SK-N-SH (cell line): ENCODE data around the gene STARD3. TPM values are rescaled to one million over a fixed set of nuclear protein-coding genes. Genes with fewer than 3 reads are reported as not detected.

Source experiments
- CTCF ChIA-PET: fragments of 300-600, 350-600 bp; formaldehyde crosslinking; extraction: SDS; loops from one replicate; lab custom pipeline; 2021; lab: Yijun Ruan, JAX
- POLR2A ChIA-PET: fragments of 350-600 bp; sonication (Branson Sonifier 250); formaldehyde crosslinking; extraction: SDS; loops from one replicate; lab custom pipeline; 2020; ENCODE audit warnings: antibody characterized with exemption, inconsistent platforms; lab: Yijun Ruan, JAX
- DNase-seq: peaks from one replicate; pipeline ENCODE4 v3.0.0; 2012
- H2AFZ ChIP-seq: fragments of 200-600 bp; sonication (generic); 2 replicates; pipeline ENCODE4 v1.8.1; 2016; ENCODE audit warnings: antibody characterized with exemption, mild to moderate bottlenecking, low read depth
- H3F3A ChIP-seq: fragments of 200-600 bp; sonication (generic); replicated peaks from 2 replicates; pipeline ENCODE3; 2016; ENCODE audit warnings: antibody characterized with exemption, mild to moderate bottlenecking; ENCODE audit not compliant: insufficient read depth
- H3K27ac ChIP-seq, 2 experiments: fragments of 200-500 bp in 1 of 2; fragments of 200-600 bp in 1 of 2; sonication (Bioruptor generic) in 1 of 2; sonication (generic), shearing (Covaris generic) in 1 of 2; 2 replicates each; pipeline versions ENCODE4 v1.5.1 to v1.6.1; 2014 to 2016; ENCODE audit warnings: low read depth in 2 of 2, inconsistent platforms in 1 of 2, low read length in 1 of 2, mild to moderate bottlenecking in 1 of 2, mixed read lengths in 1 of 2
- H3K27me3 ChIP-seq: fragments of 200-600 bp; sonication (generic), shearing (Covaris generic); 2 replicates; pipeline ENCODE4 v1.6.1; 2016; ENCODE audit warnings: mixed run types; ENCODE audit not compliant: insufficient read depth
- H3K36me3 ChIP-seq, 2 experiments: fragments of 200-500 bp in 1 of 2; fragments of 200-600 bp in 1 of 2; sonication (Bioruptor generic) in 1 of 2; sonication (generic) in 1 of 2; replicated peaks in 1 of 2; 2 replicates each; pipeline versions ENCODE3 to v1.5.1; 2014 to 2016; ENCODE audit warnings: low read length in 1 of 2, mild to moderate bottlenecking in 1 of 2; ENCODE audit not compliant: insufficient read depth in 2 of 2, control insufficient read depth in 1 of 2
- H3K4me1 ChIP-seq, 2 experiments: fragments of 200-500 bp in 1 of 2; fragments of 200-600 bp in 1 of 2; sonication (Bioruptor generic) in 1 of 2; sonication (generic), shearing (Covaris generic) in 1 of 2; 2 replicates each; pipeline versions ENCODE4 v1.5.1 to v1.6.1; 2014 to 2016; ENCODE audit warnings: low read depth in 1 of 2, low read length in 1 of 2, mixed run types in 1 of 2; ENCODE audit not compliant: insufficient read depth in 2 of 2, control insufficient read depth in 1 of 2
- H3K4me2 ChIP-seq: fragments of 200-600 bp; sonication (generic), shearing (Covaris generic); 2 replicates; pipeline ENCODE4 v1.6.1; 2017; ENCODE audit warnings: mixed run types
- H3K4me3 ChIP-seq, 2 experiments: fragments of 200-500 bp in 1 of 2; fragments of 200-600 bp in 1 of 2; sonication (Bioruptor generic) in 1 of 2; sonication (generic), shearing (Covaris generic) in 1 of 2; 2 replicates each; pipeline versions ENCODE4 v1.5.1 to v1.8.1; 2014 to 2016; ENCODE audit warnings: low read depth in 2 of 2, inconsistent platforms in 1 of 2, low read length in 1 of 2, mild to moderate bottlenecking in 1 of 2, mixed read lengths in 1 of 2, moderate library complexity in 1 of 2
- H3K79me2 ChIP-seq: fragments of 200-600 bp; sonication (generic); 2 replicates; pipeline ENCODE4 v1.8.1; 2017; ENCODE audit warnings: mild to moderate bottlenecking; ENCODE audit not compliant: insufficient read depth
- H3K9ac ChIP-seq: fragments of 200-600 bp; sonication (generic); 2 replicates; pipeline ENCODE4 v1.6.1; 2017; ENCODE audit warnings: mixed run types
- H3K9me2 ChIP-seq: fragments of 200-600 bp; sonication (generic); 2 replicates; pipeline ENCODE4 v1.6.1; 2017; ENCODE audit warnings: mixed run types
- H3K9me3 ChIP-seq: fragments of 200-600 bp; sonication (generic); 2 replicates; pipeline ENCODE4 v1.6.1; 2017; ENCODE audit warnings: mixed run types, mild to moderate bottlenecking, moderate library complexity
- H4K20me1 ChIP-seq: fragments of 200-600 bp; sonication (generic); 2 replicates; pipeline ENCODE4 v1.6.1; 2017; ENCODE audit warnings: mild to moderate bottlenecking, mixed run types; ENCODE audit not compliant: insufficient read depth
- ELF1 ChIP-seq: IDR thresholded peaks from 2 replicates; pipeline ENCODE4 v1.4.0; 2012
- EP300 ChIP-seq, 2 experiments: IDR thresholded peaks; 2 replicates each; pipeline versions ENCODE4 v1.4.0 to v1.6.1; 2012; ENCODE audit warnings: borderline replicate concordance in 1 of 2, low read depth in 1 of 2, low read length in 1 of 2
- FOSL2 ChIP-seq: IDR thresholded peaks from 2 replicates; pipeline ENCODE4 v1.4.0; 2012; ENCODE audit warnings: low read depth, mild to moderate bottlenecking, moderate library complexity, borderline replicate concordance
- FOXJ3 ChIP-seq: sonication (generic); formaldehyde crosslinking; IDR thresholded peaks from 2 replicates; pipeline ENCODE4 v1.5.1; 2020; ENCODE audit warnings: mild to moderate bottlenecking, missing genetic modification reagents
- FOXM1 ChIP-seq: IDR thresholded peaks from 2 replicates; pipeline ENCODE4 v1.4.0; 2012; ENCODE audit warnings: low read depth, mild to moderate bottlenecking
- GABPA ChIP-seq: IDR thresholded peaks from 2 replicates; pipeline ENCODE4 v1.4.0; 2012; ENCODE audit warnings: low read depth, mild to moderate bottlenecking
- MEF2A ChIP-seq: IDR thresholded peaks from 2 replicates; pipeline ENCODE4 v1.4.0; 2012; ENCODE audit warnings: low read depth, borderline replicate concordance
- MXI1 ChIP-seq: IDR thresholded peaks from 2 replicates; pipeline ENCODE4 v1.6.1; 2012; ENCODE audit warnings: mild to moderate bottlenecking, low read depth, low read length, improper control_type of control experiment
- NFIC ChIP-seq: IDR thresholded peaks from 2 replicates; pipeline ENCODE4 v1.4.0; 2012; ENCODE audit warnings: borderline replicate concordance
- RAD21 ChIP-seq: IDR thresholded peaks from 2 replicates; pipeline ENCODE4 v1.6.1; 2012; ENCODE audit warnings: mild to moderate bottlenecking, low read length
- RCOR1 ChIP-seq: fragments of 150-350 bp; IDR thresholded peaks from 2 replicates; pipeline ENCODE4 v1.6.1; 2017; ENCODE audit warnings: antibody characterized with exemption, low read length
- RFX5 ChIP-seq: IDR thresholded peaks from 2 replicates; pipeline ENCODE4 v1.6.1; 2012; ENCODE audit warnings: mild to moderate bottlenecking, improper control_type of control experiment, low read length
- RXRA ChIP-seq: IDR thresholded peaks from 2 replicates; pipeline ENCODE4 v1.4.0; 2012; ENCODE audit warnings: low read depth, mild to moderate bottlenecking, borderline replicate concordance
- TAF1 ChIP-seq: IDR thresholded peaks from 2 replicates; pipeline ENCODE4 v1.6.1; 2012; ENCODE audit warnings: low read depth, mild to moderate bottlenecking, low read length, moderate library complexity, borderline replicate concordance
- TCF12 ChIP-seq: IDR thresholded peaks from 2 replicates; pipeline ENCODE4 v1.4.0; 2012
- TEAD4 ChIP-seq: IDR thresholded peaks from 2 replicates; pipeline ENCODE4 v1.4.0; 2012; ENCODE audit warnings: mild to moderate bottlenecking, borderline replicate concordance; ENCODE audit not compliant: insufficient read depth
- WGBS: methylation state at CpG from one replicate; pipeline ENCODE4 v1.1.6; 2017; ENCODE audit warnings: low lambda C conversion rate; 5-methylcytosine and 5-hydroxymethylcytosine counted together
- polyA plus RNA-seq, 3 experiments: library from polyadenylated mRNA; depleted of rRNA; stranded (reverse); fragments of >200 nt; gene quantifications; 2 replicates each; pipeline ENCODE4 v1.2.3, GENCODE V29; 2012
- TF ChIP-seq, protein P1 (sequence below): IDR thresholded peaks from 2 replicates; pipeline ENCODE4; 2012
- TF ChIP-seq, protein P2 (sequence below): IDR thresholded peaks from 2 replicates; pipeline ENCODE4 v1.6.1; 2012; ENCODE audit warnings: mild to moderate bottlenecking, low read depth, low read length, moderate library complexity
- TF ChIP-seq, protein P3 (sequence below): IDR thresholded peaks from 2 replicates; pipeline ENCODE4 v1.4.0; 2012; ENCODE audit warnings: low read depth
- TF ChIP-seq, protein P4 (sequence below): IDR thresholded peaks from 2 replicates; pipeline ENCODE4 v1.4.0; 2012; ENCODE audit warnings: low read depth, borderline replicate concordance

The STARD3 gene
- polyA plus RNA-seq, 1 of the 3 experiments (the other 2 are of a cell fraction): 76.8 TPM

DNA sequence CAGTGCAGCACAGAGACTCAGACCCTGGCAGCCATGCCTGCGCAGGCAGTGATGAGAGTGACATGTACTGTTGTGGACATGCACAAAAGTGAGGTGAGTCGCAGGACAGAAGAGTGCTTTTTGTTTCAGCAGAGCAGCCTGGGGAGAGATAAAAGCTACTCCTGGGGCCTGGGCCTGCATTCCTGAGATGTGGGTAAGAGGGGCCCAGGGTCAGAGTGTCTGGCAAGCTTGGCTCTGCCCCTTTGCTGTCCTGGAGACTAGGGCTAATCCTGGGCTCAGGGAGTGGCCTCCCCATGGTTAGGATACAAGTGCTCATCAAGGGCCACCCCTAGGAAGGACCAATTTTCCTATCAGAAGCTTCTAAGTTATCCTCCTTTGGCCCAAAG, 58.1 kb downstream of the STARD3 start:
- Histone ChIP-seq H3K4me2 (no peak overlapping the region), H3K9ac (no peak overlapping the region), H3K36me3 (no peaks in the 10 kb centered on the region), H3K9me3 (no peaks in the 10 kb centered on the region), H3K4me3 (no peak overlapping the region), H3K4me1 (no peaks in the 10 kb centered on the region), H4K20me1 (no peaks in the 10 kb centered on the region), H3K27me3 (no peaks in the 10 kb centered on the region), H3K79me2 (no peaks in the 10 kb centered on the region), H3K27ac (no peak overlapping the region), H3K9me2 (no peaks in the 10 kb centered on the region), H2AFZ (no peak overlapping the region), H3F3A (no peaks in the 10 kb centered on the region)
- CTCF ChIA-PET: interaction anchor here (1.1 to 3.3 kb wide), 3 partner anchors 35 to 73 kb away, joined by 3 to 15 read pairs (median 5); partner anchors contain the start of gene MIEN1
- 100% methylated on average over 2 of the region's 2 CpGs for WGBS
- no peak for DNase-seq
- TF ChIP-seq FOSL2: no peak
- no peak for TF ChIP-seq FOXJ3
- no peak for TF ChIP-seq EP300 (IDR thresholded peaks at IDR 0.05; ENCODE audit: borderline replicate concordance in 1 of 2, low read depth in 1 of 2, low read length in 1 of 2)
- no peak for TF ChIP-seq RXRA
- TF ChIP-seq GABPA: no peak
- no peak for TF ChIP-seq MEF2A
- TF ChIP-seq TAF1: no peak
- no peak for TF ChIP-seq TCF12
- no peak for TF ChIP-seq RCOR1
- TF ChIP-seq MXI1: no peak
- TF ChIP-seq, protein P1, sequence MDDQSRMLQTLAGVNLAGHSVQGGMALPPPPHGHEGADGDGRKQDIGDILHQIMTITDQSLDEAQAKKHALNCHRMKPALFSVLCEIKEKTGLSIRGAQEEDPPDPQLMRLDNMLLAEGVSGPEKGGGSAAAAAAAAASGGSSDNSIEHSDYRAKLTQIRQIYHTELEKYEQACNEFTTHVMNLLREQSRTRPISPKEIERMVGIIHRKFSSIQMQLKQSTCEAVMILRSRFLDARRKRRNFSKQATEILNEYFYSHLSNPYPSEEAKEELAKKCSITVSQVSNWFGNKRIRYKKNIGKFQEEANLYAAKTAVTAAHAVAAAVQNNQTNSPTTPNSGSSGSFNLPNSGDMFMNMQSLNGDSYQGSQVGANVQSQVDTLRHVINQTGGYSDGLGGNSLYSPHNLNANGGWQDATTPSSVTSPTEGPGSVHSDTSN: no peak
- TF ChIP-seq, protein P2, sequence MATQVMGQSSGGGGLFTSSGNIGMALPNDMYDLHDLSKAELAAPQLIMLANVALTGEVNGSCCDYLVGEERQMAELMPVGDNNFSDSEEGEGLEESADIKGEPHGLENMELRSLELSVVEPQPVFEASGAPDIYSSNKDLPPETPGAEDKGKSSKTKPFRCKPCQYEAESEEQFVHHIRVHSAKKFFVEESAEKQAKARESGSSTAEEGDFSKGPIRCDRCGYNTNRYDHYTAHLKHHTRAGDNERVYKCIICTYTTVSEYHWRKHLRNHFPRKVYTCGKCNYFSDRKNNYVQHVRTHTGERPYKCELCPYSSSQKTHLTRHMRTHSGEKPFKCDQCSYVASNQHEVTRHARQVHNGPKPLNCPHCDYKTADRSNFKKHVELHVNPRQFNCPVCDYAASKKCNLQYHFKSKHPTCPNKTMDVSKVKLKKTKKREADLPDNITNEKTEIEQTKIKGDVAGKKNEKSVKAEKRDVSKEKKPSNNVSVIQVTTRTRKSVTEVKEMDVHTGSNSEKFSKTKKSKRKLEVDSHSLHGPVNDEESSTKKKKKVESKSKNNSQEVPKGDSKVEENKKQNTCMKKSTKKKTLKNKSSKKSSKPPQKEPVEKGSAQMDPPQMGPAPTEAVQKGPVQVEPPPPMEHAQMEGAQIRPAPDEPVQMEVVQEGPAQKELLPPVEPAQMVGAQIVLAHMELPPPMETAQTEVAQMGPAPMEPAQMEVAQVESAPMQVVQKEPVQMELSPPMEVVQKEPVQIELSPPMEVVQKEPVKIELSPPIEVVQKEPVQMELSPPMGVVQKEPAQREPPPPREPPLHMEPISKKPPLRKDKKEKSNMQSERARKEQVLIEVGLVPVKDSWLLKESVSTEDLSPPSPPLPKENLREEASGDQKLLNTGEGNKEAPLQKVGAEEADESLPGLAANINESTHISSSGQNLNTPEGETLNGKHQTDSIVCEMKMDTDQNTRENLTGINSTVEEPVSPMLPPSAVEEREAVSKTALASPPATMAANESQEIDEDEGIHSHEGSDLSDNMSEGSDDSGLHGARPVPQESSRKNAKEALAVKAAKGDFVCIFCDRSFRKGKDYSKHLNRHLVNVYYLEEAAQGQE: no peak
- no peak for TF ChIP-seq ELF1
- no peak for TF ChIP-seq NFIC
- TF ChIP-seq RFX5: no peak
- TF ChIP-seq, protein P3, sequence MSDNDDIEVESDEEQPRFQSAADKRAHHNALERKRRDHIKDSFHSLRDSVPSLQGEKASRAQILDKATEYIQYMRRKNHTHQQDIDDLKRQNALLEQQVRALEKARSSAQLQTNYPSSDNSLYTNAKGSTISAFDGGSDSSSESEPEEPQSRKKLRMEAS: no peak
- TF ChIP-seq FOXM1: no peak
- no peak for TF ChIP-seq RAD21
- TF ChIP-seq, protein P4, sequence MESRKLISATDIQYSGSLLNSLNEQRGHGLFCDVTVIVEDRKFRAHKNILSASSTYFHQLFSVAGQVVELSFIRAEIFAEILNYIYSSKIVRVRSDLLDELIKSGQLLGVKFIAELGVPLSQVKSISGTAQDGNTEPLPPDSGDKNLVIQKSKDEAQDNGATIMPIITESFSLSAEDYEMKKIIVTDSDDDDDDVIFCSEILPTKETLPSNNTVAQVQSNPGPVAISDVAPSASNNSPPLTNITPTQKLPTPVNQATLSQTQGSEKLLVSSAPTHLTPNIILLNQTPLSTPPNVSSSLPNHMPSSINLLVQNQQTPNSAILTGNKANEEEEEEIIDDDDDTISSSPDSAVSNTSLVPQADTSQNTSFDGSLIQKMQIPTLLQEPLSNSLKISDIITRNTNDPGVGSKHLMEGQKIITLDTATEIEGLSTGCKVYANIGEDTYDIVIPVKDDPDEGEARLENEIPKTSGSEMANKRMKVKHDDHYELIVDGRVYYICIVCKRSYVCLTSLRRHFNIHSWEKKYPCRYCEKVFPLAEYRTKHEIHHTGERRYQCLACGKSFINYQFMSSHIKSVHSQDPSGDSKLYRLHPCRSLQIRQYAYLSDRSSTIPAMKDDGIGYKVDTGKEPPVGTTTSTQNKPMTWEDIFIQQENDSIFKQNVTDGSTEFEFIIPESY: no peak
- TF ChIP-seq TEAD4: no peak
- POLR2A ChIA-PET: no interaction called here
